ENCODE data around the gene ERC1.

Gene ERC1

DNA sequence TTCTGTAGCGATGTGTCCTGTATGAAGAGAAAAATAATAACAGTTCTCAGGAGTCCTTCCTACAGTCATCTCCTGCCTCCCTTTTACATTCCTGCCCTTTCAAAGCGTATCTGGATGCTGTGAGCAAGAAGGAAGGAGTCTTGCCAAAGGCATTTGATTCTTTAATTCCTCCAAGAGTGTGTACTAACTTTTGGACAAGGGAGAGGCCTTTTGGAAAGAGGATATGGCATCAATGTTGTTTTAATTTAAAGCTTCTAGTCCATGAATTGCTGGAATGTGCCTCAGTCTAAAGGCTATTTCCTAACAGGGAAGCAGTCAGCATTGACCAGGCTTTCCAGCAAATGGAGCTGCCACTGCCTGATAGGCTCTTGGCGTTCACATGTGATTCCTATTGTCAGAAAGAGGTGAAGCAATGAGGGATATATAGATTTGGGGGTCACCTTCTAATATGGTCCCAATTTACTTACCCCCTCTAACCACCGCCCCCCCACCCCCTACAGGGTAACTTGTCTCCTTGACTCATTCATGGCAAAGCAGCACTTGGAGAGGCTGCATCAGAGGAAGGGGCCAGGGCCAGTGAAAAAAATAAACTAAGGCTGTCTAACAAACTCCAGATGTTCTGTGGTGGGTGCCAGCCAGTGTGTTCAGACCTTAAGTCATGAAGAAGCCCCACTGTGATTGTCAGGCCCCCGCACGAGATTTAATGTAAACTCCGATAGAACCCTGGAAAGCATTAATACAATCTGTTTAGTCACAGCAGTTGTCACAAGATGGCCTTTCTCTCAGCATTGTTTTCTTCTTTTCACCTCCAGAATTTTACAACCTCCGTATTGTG is 383.1 kb downstream of the ERC1 start:
- in situ Hi-C loops (cut with MboI; ENCODE audit: low sequenced_read_pairs) = no loop called here

DNA sequence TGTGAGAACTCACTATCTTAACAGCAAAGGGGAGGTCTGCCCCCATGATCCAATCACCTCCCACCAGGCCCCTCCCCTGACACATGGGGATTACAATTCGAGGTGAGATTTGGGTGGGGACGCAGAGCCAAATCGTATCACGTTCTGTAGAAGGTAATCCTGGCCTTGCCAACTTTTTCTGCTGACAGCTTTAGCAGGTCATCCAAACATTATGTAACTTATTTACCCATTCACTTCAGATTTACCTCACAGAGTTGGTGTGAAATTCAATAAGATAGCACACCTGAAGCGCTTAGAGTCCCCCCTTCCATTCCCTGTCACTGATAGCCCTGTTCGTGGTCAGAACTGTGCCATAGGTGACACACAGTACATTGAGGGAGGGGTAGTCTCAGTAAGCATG is 384.3 kb downstream of the ERC1 start:
- in situ Hi-C loops (cut with MboI; ENCODE audit: low sequenced_read_pairs) = no loop called here

DNA sequence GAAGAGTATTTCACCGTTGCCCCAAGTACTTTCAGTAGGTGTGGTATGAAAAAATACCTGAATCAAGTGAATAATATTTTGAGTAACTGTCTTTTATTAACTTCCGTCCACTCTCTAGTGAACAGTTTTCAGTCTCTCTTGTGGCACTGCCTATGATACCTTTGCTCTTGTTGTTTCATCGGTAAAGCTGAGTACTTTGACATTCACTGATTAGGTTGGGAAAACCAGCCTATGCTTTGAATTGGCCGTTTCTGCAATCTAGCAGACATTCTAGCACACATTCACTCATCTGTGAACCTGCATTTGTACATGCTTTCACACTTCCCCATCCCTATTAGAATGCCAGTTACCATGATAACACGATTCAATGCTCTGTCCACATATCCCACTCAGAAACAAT is 386.1 kb downstream of the ERC1 start:
- in situ Hi-C loops (cut with MboI; ENCODE audit: low sequenced_read_pairs) = no loop called here

DNA sequence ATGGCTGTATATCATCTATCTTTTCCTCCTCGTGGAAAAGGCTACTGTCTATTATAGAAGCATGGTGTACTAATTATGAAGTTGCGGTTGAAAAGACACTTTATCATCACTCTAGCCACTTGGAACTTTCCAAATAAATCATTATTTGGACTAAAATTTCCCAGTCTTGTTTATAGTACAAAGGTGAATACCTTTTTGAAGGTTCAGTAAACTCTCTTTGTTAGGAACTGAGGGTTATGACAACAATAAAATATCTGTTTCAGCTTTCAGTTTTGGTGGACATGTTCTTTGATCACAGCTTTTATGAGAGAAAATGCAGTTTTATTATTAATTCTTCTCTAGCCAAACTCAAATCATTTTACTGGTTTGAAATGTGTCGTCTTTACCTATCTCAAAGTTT is 386.7 kb downstream of the ERC1 start:
- in situ Hi-C loops (cut with MboI; ENCODE audit: low sequenced_read_pairs) = no loop called here

DNA sequence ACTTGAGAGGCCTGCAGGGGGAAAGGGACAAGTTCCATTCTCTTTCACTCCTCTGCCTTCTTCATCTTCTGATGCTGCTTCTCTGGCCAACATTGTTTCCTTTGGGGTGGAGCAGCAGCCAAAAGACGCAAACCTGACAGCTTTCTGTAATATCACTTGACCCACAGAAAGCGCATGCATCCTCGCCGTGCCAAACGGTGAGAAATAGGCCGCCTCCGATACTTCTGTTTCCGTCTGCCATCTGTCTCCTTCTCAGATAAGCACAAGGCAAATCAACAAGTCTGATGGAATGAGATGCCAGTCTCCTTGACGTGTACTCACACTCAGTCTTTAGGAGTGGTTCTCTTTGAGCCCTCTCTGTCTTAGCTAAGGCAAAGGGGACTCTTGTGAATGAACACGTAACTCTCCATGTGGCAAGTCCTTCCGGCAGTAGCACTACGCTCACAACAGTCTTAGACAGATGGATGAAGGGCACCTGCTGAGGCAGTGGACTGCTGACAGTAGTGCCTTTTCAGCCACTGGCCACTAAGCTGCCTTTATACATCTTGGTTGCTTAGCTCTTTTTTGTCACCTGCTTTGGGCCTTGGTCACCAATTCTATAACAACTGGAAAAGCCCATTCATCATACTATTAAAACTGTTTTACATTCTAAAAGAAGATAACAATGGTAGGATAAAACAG is 389.3 kb downstream of the ERC1 start:
- in situ Hi-C loops (cut with MboI; ENCODE audit: low sequenced_read_pairs) = no loop called here

DNA sequence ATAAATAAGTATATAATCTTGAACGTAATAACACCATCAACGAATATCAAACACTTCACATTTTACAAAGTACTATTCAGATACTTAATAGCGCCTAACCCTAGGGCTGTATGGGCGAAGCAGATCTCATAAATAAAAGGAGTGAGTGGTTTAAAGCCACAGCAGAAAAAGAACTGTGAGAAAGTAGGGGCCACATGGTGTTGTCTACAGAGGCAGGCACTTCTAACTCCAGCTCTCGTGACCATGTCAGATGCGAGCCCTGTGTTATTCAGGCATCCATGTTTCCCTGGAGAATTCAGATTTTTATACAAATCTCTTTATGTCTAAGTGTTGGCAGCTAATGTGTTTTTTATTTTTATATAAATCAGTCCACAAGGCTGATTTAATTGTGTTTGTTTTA is 391.1 kb downstream of the ERC1 start:
- in situ Hi-C loops (cut with MboI; ENCODE audit: low sequenced_read_pairs) = no loop called here

DNA sequence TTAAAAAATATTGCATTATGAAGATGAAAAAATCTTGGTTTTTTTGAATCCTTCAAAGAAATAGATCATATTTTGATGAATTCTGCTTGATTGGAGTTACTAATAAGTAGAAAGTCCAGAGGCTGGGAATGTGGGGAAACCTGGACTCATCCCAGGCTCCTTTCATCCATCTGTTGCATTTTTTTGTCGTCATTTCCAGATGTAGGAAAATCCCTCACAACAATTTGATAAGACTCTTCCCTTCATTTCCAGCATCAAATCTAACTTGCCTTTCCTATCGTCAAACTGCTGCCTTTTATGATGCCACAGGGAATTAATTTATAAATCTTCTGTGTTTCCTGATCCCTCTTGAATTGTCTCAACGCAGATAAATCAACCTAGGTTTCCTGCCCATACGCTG is 391.8 kb downstream of the ERC1 start:
- in situ Hi-C loops (cut with MboI; ENCODE audit: low sequenced_read_pairs) = no loop called here

DNA sequence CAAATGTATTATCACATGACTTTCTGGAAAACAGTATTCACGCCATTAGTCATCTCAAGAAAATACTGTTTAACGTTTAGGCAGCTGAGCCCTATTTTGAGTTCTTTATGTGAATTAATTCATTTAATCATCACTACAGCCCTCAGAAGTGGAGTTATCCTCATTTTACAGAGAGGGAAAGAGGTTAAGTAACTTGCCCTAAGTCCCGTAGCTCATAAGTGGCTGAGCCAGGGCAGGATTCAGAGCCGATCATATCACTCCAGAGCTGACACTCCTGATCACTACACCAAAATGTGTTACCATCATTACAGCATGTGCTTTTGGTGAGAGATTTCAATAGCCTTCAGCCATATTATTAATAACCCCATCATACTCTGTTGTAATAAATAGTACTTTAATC is 392.7 kb downstream of the ERC1 start:
- in situ Hi-C loops (cut with MboI; ENCODE audit: low sequenced_read_pairs) = no loop called here

DNA sequence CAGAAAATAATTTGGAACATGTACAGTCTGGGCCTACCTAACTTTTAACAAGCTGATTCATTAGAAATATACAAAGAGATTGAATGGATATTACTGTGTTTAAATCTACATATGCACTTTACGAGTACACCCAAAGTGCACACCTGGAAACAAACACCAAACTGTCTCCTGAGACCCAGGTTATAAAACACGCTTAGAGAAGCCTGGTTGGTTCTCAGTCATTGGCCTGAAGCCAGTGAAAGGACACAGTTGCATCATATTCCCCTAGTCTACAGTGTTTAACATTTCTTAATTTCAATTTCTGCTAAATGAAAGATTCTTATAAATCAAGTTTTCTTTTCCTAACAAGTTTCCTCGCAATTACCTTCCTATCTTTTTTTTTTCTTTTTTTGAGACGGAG is 393.9 kb downstream of the ERC1 start:
- in situ Hi-C loops (cut with MboI; ENCODE audit: low sequenced_read_pairs) = no loop called here

DNA sequence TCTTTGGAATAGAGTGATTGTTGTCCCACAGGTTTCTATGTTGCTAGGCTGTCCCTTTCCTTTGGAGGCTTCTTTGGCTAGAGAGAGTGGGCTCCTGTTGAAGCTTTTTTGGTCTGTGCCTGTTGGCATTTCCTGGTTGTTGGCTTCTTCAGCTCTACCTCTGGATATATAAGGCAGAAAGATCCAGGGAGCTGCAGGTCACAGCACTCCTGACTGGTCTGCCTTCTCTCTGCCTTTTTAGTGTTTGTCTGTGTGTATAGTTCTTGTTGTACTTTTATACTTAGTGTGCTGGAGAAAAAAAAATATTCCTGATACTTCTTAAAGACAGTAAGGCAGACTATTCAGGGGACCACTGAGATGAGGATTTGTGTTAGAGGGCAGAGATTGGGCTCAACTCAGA is 400.7 kb downstream of the ERC1 start:
- in situ Hi-C loops (cut with MboI; ENCODE audit: low sequenced_read_pairs) = no loop called here

DNA sequence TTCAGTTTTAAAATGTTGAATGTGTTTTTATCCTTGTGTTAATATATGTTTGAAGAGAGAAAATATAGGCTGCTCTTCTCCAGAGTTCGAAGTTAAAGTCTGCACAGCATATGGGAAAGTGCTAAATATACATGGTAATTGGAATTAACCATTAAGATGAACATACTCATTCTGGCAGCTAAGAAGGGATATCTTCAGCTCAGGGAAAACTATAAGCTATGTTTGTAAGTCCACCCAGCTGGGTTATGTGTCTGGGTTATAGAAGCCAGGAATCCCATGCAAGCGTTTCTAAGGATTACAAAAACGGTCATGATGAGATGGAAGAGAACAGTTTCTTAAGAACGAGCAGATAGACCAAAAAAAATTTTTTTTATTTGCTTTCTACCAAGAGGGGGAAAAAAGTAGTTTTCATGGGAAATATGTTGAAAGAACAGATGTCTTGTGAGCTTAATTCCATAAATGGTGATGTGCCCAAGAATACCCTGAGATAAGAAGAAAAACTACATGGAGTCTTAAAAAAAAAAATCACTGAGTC is 404.5 kb downstream of the ERC1 start:
- in situ Hi-C loops (cut with MboI; ENCODE audit: low sequenced_read_pairs) = no loop called here

DNA sequence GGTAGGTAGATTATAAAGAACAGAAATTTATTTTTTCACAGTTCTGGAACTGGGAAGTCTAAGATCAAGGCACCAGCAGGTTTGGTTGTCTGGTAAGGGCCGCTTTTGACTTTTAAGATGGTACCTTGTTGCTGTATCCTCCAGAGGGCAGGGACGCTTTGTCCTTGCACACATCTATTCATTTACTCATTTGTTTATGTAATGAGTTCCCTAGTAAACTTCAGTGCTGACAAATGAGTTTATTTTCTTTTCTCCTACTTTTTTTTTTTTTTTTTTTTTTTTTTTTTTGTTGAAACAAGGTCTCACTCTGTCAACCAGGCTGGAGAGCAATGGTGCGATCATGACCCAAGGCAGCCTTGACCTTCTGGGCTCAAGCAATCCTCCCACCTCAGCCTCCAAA is 407.6 kb downstream of the ERC1 start:
- in situ Hi-C loops (cut with MboI; ENCODE audit: low sequenced_read_pairs) = no loop called here

DNA sequence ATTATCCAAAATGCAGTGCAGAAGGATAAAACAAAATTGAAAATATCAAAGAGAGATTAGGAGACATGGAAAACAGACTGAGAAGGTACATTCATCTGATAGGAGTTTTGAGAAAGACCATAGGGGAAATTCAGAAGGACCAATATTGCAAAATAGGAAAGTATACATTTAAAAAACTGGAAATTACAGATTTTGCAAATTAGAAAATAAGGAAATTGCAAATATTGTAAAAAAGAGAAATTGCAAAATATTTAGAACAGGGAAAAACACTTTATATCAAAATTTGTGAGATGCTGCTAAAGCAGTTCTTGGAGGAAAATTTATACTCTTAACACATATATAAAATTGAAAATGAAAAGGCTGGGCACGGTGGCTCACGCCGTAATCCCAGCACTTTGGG is 410.9 kb downstream of the ERC1 start:
- in situ Hi-C loops (cut with MboI; ENCODE audit: low sequenced_read_pairs) = no loop called here

DNA sequence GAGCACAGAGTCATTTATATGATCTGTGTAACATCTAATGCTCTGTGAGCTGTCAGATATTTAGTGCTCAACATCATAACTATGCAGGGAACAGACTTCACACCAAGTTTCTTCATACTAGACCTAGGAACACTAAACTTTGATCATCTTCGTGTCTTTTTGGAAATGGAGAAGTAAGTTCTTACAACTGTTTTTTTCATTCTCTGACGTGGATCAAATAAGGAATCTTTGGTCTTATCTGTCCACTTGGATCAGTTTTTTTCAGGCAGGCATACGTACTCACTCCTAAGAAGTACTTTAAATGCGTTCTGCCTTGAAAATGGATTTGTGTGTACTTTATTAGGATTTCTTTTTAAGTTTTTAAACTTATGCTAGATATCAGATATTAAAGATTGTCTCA is 412.4 kb downstream of the ERC1 start:
- in situ Hi-C loops (cut with MboI; ENCODE audit: low sequenced_read_pairs) = no loop called here

DNA sequence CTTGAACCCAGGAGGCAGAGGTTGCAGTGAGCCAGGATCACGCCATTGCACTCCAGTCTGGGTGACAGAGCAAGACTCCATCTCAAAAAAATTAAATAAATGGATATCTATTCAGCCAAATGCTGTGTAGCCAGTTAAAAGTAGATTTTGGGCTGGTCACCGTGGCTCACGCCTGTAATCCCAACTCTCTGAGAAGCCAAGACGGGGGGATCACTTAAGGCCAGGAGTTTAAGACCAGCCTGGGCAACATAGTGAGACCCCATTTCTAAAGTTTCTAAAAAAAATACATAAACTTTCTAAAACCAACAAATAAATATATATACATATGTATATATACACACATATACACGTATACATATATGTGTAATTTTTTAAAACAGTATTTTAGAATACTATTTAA is 414.6 kb downstream of the ERC1 start:
- in situ Hi-C loops (cut with MboI; ENCODE audit: low sequenced_read_pairs) = no loop called here

DNA sequence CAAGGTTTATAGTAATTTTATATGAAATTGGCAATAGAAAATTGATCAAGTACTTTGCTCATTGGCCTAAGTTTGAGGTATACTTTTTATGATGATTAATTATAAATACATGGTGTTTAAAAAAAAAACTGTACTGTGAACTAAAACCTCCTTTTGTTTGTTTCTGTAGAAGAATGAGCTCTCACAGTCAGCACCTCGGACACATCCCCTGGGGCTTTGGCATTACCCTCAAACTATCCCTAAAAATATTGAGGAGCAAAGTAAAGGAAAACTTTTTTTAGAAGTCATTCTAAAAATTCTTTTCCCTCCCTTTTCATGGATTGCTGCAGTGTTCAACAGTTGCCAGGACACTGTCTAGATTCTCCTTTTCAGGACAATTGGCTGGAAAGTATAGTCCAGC is 419.8 kb downstream of the ERC1 start:
- in situ Hi-C loops (cut with MboI; ENCODE audit: low sequenced_read_pairs) = no loop called here

DNA sequence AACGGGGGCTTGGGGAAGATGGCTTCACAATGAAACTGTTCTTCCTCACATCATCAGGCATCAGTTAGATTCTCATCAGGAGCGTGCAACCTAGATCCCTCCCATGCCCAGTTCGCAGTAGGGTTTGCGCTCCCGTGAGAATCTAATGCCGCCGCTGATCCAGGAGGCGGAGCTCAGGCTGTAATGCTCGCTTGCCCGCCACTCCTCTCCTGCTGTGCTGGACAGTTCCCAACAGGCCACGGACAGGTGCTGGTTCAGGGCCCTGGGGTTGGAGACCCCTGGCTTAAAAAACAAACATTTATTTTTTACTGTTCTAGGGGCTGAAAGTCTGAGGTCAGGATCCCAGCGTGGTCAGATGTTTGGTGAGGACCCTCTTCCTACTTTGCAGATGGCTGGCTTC is 422.9 kb downstream of the ERC1 start:
- in situ Hi-C loops (cut with MboI; ENCODE audit: low sequenced_read_pairs) = no loop called here

DNA sequence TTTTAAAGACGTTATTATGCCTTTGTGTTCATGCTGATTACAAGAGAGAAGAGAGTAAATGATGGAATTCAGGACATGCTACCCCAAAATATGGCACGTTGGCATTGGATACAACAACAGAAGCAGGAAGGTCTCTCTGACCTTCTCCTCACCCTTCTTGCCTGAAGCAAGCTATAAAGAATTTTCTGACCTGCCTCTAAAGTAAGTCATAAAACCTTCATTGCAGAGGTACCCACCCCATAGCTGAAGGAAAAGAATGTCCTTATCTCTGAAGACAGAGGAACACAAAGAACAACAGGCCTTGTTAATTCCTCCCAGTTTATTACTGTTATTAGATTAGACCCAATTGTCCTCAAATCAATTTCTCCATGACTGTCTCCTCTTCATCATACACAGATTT is 427.1 kb downstream of the ERC1 start:
- in situ Hi-C loops (cut with MboI; ENCODE audit: low sequenced_read_pairs) = no loop called here

DNA sequence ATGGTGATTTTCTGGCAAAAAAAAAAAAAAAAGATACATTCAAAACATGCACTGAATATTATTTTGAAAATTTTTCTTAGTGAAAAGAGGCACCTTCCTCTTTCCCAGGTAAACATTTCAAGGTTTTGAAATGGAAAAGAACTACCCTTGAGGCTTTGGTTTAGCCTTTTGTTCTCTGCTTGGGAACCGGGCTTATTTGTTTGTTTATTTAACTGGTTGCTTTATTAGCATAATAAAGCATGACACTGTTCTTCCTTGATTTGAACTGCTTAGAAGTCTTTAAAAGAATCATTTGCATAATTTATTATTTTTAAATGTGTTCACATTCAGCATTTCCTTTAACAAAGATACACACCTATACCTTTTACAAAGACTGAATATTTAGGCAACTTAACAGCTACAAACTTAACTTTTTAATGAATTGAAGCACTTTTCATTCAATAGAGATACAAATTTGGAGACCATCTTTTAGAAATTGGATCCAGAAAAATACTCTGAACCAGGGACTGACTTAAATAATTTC is 428.9 kb downstream of the ERC1 start:
- in situ Hi-C loops (cut with MboI; ENCODE audit: low sequenced_read_pairs) = no loop called here

DNA sequence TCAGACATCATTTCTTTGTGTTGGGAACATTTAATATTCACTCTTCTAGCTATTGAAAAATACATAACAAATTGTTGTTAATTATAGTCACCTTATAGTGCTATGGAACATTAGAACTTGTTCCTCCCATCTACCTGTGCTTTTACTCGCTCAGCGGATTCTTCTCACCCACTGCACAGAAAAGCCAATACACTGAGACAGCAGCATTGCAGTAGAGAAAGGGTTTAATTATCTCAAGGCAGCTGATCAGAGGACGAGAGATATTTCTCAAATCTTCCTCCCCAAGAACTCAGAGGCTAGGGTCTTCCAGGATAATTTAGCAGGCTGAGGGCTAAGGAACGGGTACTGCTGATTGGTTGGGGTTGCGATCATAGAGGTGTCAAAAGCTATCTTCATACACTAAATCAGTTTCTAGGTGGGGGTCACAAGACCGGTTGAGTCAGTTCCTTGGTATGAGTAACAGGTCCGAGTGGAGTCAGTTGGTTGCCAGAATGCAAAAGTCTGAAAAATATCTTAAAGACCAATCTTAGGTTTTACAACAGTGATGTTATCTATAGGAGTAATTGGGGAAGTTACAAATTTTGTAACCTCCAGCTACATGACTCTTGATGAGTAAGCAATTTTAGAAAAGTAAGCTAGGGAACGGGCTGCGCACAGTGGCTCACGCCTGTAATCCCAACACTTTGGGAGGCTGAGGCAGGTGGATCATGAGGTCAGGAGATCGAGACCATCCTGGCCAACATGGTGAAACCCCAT is 430.2 kb downstream of the ERC1 start:
- in situ Hi-C loops (cut with MboI; ENCODE audit: low sequenced_read_pairs) = no loop called here

DNA sequence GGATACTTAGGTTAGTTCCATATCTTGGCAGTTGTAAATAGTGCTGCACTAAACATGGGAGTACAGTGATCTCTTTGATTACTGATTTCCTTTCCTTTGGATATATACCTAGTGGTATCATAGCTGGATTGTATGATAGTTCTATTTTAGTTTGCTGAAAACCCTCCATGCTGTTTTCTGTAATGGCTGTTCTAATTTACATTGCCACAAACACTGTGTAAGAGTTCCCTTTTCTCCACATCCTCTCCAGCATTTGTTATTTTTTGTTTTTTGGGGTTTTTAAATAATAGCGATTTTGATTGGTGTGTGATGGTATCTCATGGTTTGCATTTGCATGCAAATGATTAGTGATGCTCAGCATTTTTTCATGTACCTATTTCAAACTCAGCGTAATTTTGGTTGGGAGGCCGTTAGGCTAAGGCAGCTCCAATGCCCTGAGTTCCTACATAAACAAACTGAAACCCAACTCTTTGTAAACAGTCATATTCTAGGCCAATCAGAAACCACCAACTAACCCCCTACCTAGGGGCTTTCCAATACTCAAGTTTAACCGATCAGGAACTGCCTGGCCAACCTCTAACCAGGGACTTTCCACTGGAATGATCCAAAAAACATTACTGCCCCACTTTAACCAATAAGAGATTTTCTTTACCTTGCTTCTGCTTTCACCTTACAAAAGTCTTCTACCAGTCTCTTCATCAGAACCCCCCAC is 431.7 kb downstream of the ERC1 start:
- in situ Hi-C loops (cut with MboI; ENCODE audit: low sequenced_read_pairs) = no loop called here
